Tongue (tissue), 2 donors: ENCODE measurements around the gene WNT7B. TPM values are rescaled to one million over a fixed set of nuclear protein-coding genes. Genes with fewer than 3 reads are reported as not detected.

Source experiments
- DNase-seq: peaks from one replicate; pipeline ENCODE4 v3.0.0-alpha.2; 2015
- total RNA-seq: library from RNA; depleted of rRNA; stranded (reverse); fragments of >200 nt; gene quantifications from one replicate; pipeline ENCODE4 v1.2.3, GENCODE V29; 2014

The WNT7B gene
- total RNA-seq, 1 donor from 2014 or later, result 6.2 TPM

DNA sequence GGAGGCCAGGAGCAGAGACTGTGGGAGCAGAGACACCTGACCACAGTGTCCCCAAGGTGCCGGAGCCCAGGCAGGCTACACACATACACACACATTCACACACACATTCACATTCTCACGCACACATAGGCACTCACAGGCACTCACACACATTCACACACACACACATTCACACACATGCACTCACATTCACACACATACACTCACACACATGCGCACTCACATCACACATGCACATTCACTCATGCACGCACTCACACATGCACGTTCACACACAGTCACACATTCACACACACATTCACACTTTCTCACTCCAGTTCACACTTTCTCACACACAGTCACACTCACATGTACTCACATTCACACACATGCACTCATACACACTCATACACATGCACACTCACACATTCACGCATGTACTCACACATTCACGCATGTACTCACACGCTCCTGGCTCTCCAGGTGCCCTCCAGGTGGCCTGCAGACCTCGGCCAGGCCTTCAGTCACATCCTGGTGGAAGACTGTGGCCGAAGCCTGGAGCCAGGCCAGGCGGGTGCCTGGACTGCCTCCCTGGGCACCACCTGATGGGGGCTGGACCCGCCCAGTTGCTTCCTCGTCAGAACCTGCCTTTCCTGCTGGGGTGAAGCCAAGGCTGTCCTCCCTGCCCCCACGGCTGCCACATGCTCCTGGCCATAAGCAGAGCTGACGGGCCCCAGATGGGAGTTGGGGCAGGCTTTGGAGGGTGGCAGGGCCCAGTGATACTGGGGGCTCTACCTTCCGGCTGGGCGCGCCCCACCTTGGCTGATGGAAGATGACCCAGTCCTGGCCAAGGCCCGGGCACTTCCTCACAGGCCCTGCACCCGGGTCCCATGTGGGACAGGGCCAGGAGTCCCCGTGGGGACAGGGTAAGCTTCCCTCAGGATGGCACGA, 89.5 kb downstream of the WNT7B start:
- DNase-seq, result no peak

DNA sequence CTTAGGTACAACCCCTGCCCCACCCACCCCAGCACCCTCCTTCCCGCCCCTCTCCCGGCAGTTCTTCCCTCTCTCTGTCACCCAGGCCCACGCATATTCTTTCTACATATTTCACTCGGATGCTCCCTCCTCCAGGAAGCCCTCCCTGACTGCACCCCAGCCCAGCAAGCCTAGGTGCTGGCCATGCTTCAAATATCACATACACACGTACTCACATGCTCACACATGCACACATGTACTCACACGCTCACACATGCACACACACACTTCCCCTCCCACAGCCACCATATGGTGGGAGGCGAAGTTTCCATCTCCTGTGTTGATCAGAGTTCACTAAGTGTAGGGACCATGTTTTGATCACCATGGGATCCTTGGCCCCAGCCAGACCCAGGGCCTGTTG, 90.4 kb downstream of the WNT7B start:
- DNase-seq, result no peak

DNA sequence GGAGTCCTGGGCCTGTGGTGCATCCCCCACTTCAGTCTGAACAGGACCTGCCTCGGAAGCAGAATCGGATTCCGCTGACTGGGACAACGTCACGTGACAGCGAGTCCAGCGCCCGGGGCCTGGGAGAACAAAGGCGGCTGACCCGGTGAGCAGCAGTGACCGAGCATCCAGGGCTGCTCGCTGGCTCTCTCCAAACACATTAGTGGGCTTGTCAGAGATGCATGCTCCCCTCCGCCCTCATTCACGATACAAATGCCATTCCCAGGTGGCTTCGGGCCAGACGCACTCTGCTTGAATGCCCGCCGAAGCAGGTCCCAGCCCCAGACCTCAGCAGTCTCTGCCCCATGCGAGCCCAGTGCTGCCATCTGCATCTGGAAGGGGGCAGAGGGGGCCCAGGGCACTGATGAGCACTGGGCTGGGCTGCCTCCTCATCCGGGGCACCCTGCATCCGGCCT, 91.0 kb downstream of the WNT7B start:
- DNase-seq, result no peak

DNA sequence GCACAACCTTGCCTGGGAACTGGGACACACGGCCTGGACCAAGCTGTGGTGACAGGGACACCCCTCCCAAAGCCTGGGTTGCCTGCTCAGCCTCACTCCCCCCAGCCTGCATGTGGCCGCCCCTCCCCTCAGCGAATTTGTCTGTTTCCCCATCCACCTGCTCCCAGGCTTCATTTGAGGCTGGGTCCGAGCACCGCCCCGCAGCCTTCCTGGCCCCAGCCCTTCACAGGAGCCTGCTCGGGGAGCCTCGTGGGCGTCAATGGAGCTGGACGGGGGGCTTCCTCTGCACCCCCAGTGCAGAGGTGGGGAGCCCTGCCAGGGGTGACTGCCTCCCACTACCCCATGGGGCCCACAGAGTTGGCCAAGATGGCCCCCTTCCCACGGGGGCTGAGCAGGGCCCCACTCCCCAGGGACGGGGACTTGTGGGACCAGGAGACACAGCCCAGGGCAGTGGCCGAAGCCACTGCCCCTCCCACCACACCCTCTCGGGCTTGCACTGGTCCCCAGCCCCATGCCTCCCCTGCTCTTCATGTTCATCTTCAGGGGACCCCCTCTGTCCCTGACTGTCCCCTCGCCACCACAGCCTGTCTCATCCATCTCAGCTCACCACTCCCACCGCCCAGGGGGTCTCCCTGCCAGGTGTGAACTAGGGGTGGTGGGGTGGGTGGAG, 91.7 kb downstream of the WNT7B start:
- DNase-seq, result no peak

- DNase-seq, result no peak
Measured at GRCh38 chr22:45884201-45885062, 92.5 kb downstream of the WNT7B start.

DNA sequence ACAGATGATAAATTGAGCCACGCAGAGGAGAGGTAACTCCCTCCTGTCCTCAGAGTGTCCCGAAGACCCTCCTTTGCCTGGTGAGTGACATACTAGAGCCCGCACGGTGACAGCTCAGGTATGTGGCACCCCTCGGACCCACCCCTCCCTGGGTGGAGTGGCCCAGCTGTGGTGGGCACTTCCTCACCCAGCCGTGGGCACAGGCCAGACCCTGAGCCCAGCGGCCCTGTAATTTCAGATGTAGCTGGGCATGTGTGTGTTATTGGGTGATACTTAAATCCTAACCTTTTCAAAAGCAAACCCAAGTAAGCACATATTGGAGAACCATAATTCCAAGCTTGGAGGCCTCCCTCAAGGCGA, 93.2 kb downstream of the WNT7B start:
- DNase-seq, result no peak

- DNase-seq, result no peak
Measured at GRCh38 chr22:45882881-45883810, 93.8 kb downstream of the WNT7B start.

- no peak for DNase-seq
Measured at GRCh38 chr22:45881524-45881875, 95.5 kb downstream of the WNT7B start.

DNA sequence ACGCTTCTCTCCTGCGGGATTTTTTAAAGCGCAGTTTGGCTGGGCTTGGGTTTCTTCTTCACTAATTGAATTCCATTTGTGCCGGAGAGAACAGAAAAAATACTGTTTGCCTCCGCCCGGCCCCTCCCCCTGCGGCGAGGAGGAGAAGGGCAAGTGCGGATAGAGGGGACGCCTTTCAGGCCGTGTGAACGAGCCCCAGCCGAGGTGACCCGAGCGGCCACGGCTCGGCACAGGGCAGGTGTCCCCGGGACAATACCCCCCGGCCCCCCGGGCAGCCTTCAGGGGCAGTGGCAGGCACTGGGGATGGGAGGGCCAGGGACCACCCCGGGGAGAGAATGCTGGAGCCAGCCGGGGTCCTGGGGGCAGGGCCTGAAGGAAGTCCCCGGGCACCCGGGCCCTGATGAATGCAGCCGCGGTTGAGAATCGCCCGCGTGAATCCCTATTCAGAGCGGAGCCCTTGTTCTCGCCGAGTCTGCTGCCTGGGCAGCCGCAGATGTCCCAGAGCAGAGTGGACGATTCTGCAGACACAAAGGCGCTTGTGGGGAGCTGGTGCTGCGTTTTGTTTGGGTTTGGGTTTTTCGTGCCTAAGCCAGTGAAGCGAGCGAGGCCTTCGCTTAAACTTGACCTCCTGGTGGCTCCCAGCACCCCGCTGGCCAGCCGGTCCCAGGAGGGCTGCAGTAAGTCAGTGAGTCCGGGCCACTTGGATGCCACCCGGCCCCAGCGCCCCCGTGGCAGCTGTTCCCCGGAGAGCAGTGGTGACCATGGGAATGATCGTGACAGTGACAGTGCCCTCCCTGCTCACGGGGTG, 96.0 kb downstream of the WNT7B start:
- peak; percentile 33 for DNase-seq

DNA sequence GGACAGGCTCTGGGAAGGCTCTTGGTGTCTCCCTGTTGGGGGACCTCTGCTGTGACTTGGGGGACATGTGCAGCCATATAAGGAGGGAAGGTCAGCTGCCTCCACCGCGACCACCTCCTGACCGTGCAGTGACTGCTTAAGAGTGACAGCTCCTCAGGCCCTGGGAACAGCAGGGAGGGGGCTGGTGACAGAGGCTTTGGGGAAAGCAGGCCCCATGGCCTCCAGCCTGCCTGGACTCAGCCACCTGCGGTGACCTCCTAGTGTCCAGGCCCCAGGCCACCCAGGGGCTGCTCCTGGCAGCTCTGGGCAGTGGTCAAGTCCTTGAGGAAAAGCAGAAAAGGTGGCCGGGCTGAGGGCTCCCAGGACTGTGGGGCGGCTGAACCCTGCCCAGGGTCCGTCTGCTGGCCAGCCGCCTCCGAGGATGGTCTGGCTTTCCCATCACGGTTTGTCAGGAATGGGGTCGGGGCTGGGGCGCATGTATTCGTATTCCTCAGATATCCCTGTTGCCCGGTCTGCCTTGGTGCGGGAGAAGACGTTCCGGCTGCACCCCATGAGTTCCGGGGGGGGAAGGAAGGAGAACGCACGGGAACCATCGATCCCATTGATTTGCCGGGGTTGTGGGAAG, 96.8 kb downstream of the WNT7B start:
- DNase-seq, result no peak

DNA sequence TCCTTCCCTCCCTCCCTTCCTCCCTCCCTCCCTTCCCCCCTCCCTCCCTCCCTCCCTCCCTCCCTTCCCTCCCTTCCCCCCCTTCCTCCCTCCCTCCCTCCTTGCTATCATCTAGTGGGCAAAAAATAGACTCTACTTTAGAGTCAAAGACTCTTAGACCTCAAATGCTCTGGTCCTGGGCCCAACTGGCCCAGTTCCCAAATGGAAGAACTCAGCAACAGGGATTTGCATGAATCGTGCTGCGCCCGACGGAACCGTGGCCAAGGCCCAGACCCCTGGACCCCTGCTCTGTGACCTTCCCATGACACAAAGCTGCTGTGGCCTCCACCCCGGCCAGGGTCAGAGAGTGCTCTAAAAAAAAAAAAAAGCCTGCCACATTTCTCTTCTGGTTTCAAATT, 97.4 kb downstream of the WNT7B start:
- DNase-seq, result no peak

GRCh38 chr22:45878901-45879551, 97.9 kb downstream of the WNT7B start:
- DNase-seq, result no peak

DNA sequence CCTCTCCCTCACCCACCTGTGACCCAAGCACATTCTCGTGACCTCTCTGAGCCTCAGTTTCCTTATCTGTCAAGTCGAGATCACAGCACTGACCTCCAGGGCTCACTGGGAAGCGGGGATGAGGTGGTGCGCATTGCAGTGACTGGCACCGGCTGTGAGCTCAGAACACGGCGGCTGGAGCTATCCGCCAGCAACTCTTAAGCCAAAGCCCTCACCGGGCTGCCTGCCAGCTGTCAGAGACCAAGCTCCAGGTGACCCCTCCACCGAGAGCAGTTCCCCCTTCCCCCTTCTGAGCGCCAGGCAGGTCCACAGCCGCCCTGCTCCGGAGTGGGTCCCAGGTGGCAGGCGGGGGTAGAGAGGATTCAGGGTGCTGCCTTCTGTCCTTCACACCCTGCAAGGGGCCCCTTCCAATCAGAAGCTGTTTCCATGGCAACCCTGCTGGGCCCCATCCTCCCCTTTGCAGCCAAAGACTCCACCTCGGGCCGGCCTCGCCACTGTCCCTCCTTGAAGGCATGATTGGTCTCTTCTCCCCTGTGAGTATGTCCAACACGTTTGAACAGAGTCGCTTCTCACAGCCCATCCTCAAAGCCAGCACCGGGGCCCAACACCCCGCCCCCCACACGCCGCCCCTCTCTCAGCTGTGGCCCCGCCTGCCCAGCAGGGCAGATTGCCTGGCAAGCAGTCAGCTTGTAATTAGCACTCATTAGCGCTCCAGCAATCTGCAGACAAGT, 98.7 kb downstream of the WNT7B start:
- no peak for DNase-seq

DNA sequence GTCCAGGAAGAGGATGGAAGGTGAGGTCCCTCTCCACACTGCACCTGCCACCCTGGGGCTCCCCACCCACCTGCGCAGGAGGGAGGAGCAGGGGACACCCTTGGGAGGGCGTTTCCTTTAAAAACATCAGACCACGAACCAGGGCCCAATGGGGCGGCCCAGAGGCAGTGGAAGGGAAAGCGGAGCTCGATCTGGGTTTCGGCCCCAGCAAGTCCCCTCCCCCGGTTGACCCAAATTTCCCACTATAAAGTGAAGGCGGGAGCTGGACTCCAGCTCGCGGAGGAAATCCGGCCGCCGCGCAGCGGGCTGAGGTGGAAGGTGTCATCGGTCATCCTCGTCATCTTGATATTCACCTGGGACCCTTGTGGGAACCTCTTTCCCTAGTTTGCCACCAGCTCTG, 99.3 kb downstream of the WNT7B start:
- no peak for DNase-seq

- no peak for DNase-seq
Measured at GRCh38 chr22:45877036-45877380, 100.0 kb downstream of the WNT7B start.

DNA sequence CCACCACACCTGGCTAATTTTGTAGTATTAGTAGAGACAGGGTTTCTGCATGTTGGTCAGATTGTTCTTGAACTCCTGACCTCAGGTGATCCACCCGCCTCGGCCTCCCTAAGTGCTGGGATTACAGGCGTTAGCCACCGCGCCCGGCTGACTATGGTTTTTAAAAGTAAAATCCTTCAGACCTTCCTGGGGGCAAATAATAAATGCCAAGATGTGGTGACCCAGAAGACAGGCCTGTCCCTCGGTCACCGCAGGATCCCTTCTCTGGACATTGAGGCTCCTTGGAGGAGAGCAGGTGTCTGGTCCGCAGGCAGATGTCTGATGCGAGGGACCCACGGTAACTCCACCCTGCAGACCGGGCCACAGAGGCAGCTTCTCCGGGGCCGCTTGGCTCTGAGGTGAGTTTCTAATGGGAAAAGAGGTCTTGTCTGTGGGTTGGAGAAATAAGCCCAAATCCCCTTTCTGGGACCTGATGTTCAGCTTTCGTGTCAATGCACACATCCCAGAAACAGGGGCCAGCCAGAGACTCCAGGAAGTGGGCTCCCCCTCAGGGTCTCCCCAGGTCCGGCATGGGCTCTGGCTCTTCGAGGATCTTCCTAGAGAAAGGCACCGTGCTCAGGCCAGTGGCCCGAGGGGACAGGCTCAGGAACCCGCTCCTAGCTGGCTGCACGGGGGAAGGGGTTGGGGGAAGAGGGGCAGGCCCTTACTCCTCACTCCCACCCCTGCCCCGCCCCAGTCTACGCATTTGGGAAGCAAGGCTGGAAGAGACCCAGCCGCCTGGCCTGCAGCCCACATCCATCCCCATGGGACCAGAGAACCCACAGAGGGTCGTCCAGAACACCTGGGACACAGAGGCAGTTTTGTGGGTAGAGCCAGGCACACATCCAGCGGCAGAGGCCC, 100.6 kb downstream of the WNT7B start:
- no peak for DNase-seq

DNA sequence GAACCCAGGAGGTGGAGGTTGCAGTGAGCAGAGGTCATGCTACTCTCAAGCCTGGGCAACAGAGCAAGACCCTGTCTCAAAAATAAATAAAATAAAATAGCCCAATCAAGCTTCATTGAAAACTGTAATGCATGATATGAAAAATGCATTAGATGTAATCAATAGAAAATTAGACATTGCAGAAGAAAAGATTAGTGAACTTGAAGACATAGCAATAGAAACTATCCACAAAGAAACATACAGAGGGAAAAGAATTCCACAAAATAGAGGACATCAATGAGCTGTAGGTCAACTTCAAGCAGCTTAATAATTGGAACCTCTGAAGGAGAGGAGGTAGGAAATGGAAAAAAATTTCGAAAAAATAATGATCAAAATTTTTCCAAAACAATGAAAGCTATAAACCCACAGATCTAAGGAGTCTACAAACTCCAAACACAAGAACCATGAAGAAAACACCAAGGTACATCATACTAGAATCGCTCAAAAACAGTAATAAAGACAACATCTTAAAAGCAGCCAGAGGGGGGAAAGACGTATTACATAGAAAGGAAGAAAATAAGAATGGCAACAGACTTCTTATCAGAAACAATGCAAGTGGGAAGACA, 104.2 kb downstream of the WNT7B start:
- DNase-seq, result no peak

- DNase-seq, result no peak
Measured at GRCh38 chr22:45871721-45872120, 105.2 kb downstream of the WNT7B start.
